ENCODE data around the gene EOGT. TPM values are rescaled to one million over a fixed set of nuclear protein-coding genes. Genes with fewer than 3 reads are reported as not detected.

Gene EOGT
- total RNA-seq, 2 donors from 2014 or later, result 12.0 to 31.8 TPM

Other genes with a start within 250 kb of the EOGT start
- gene TAFA4, start 81.1 kb downstream of the EOGT start, total RNA-seq, result not detected
- gene TMF1, start 38.6 kb upstream of the EOGT start, total RNA-seq, result 10 to 100 TPM; 42.2 to 43.7 TPM
- gene UBA3, start 66.7 kb upstream of the EOGT start, total RNA-seq, result 100 to 1,000 TPM in 1 of 2 donors, 10 to 100 TPM in 1; 93.4 to 111 TPM
- gene ARL6IP5, start 71.3 kb upstream of the EOGT start, total RNA-seq, result 100 to 1,000 TPM; 110 to 135 TPM
- gene LMOD3, start 108.9 kb upstream of the EOGT start, total RNA-seq, result not detected

Data from natural killer cell treated with Interleukin-12 subunit alpha and Interleukin-12 subunit beta and Interleukin-15 and Interleukin-18, amount 100 ng/mL, for 72 hours (primary cell).